MM.1S (cell line): ENCODE data around the gene HS6ST3.

Experiments
- DNase-seq: peaks from one replicate; pipeline ENCODE4 v3.0.0-alpha.2; 2015
- H2AFZ ChIP-seq: fragments of 300-600 bp; sonication (generic); 2 replicates; pipeline ENCODE4 v1.6.0; 2016; ENCODE audit warnings: antibody characterized with exemption, low read length
- H3F3A ChIP-seq: fragments of 300-600 bp; sonication (generic); 2 replicates; pipeline ENCODE4 v1.6.1; 2016; ENCODE audit warnings: mild to moderate bottlenecking, antibody characterized with exemption, low read length, moderate library complexity, mixed read lengths; ENCODE audit not compliant: insufficient read depth
- H3K27ac ChIP-seq: fragments of 300-600 bp; sonication (generic); 2 replicates; pipeline ENCODE4 v1.5.1; 2016; ENCODE audit warnings: mild to moderate bottlenecking, low read length
- H3K27me3 ChIP-seq: fragments of 300-600 bp; sonication (generic); replicated peaks from 2 replicates; pipeline ENCODE4 v1.6.0; 2016; ENCODE audit warnings: low read length; ENCODE audit not compliant: insufficient read depth
- H3K36me3 ChIP-seq: fragments of 300-600 bp; sonication (generic); replicated peaks from 2 replicates; pipeline ENCODE4 v1.6.1; 2016; ENCODE audit warnings: mild to moderate bottlenecking, low read length, mixed read lengths; ENCODE audit not compliant: insufficient read depth
- H3K4me1 ChIP-seq: fragments of 300-600 bp; sonication (generic); 2 replicates; pipeline ENCODE4 v1.6.1; 2016; ENCODE audit warnings: low read length, mixed read lengths
- H3K4me2 ChIP-seq: fragments of 300-600 bp; sonication (generic); 2 replicates; pipeline ENCODE4 v1.6.0; 2016; ENCODE audit warnings: low read depth, low read length
- H3K4me3 ChIP-seq: fragments of 300-600 bp; sonication (generic); 2 replicates; pipeline ENCODE4 v1.5.1; 2016; ENCODE audit warnings: low read length, mixed read lengths
- H3K79me2 ChIP-seq: fragments of 300-600 bp; sonication (generic); 2 replicates; pipeline ENCODE4 v1.6.1; 2016; ENCODE audit warnings: mixed run types, low read length, mixed read lengths
- H3K9ac ChIP-seq: fragments of 300-600 bp; sonication (generic); 2 replicates; pipeline ENCODE4 v1.6.1; 2016; ENCODE audit warnings: low read length, mixed read lengths
- H3K9me2 ChIP-seq: fragments of 300-600 bp; sonication (generic); replicated peaks from 2 replicates; pipeline ENCODE4 v1.6.1; 2016; ENCODE audit warnings: mild to moderate bottlenecking, low read length, mixed read lengths; ENCODE audit not compliant: insufficient read depth
- H3K9me3 ChIP-seq: fragments of 300-600 bp; sonication (generic); replicated peaks from 2 replicates; pipeline ENCODE4 v1.6.1; 2016; ENCODE audit warnings: mild to moderate bottlenecking, low read length, mixed read lengths; ENCODE audit not compliant: insufficient read depth
- H4K20me1 ChIP-seq: fragments of 300-600 bp; sonication (generic); 2 replicates; pipeline ENCODE4 v1.6.1; 2016; ENCODE audit warnings: mild to moderate bottlenecking, low read length, moderate library complexity, mixed read lengths; ENCODE audit not compliant: insufficient read depth
- CTCF ChIP-seq: fragments of 300-600 bp; sonication (generic); IDR thresholded peaks from 2 replicates; pipeline ENCODE4 v1.5.1; 2016; ENCODE audit warnings: antibody characterized with exemption, low read length, mixed read lengths
- EZH2 ChIP-seq: fragments of 300-600 bp; sonication (generic); optimal IDR thresholded peaks from 2 replicates; pipeline ENCODE3; 2017; ENCODE audit warnings: low read depth, mild to moderate bottlenecking, antibody characterized with exemption, low read length, mixed read lengths
- EZH2phosphoT487 ChIP-seq: fragments of 300-600 bp; sonication (generic); IDR thresholded peaks from 2 replicates; pipeline ENCODE4 v1.6.1; 2018; ENCODE audit warnings: antibody characterized with exemption, low read length

Gene HS6ST3

DNA sequence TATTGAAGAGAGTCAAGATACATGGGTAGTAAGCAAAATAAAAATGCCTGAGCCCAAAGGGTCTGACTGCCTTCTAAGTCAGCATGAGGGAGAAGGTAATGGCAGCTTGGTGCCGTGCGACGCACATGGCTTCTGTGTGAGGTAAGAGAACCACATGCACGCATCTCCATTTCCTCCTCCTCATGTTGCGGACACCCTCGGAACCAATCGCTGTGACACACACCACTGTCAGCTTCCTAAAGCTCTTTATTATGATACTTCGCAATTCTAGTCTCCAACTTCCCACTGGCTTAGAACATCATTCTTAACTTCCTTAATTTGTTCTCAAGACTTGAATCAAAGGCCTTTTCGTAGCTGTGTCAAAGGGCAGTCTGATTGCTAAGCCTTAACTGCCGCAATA lies 734.2 kb downstream of the HS6ST3 start:
- H3K9me2 ChIP-seq: no peaks in the 10 kb centered on the region
- H3K4me3 ChIP-seq: no peak overlapping the region
- H4K20me1 ChIP-seq: no peaks in the 10 kb centered on the region
- no peaks in the 10 kb centered on the region for H3K27me3 ChIP-seq
- no peaks in the 10 kb centered on the region for H3K36me3 ChIP-seq
- H3K79me2 ChIP-seq: no peaks in the 10 kb centered on the region
- H3F3A ChIP-seq: no peaks in the 10 kb centered on the region
- TF ChIP-seq CTCF (no peak), EZH2phosphoT487 (no peak), EZH2 (no peak)
- H3K27ac ChIP-seq: no peak overlapping the region
- H3K4me1 ChIP-seq: no peaks in the 10 kb centered on the region
- H2AFZ ChIP-seq: no peak overlapping the region
- no peak overlapping the region for H3K9ac ChIP-seq
- no peak overlapping the region for H3K4me2 ChIP-seq
- H3K9me3 ChIP-seq: no peaks in the 10 kb centered on the region
- DNase-seq: no peak

DNA sequence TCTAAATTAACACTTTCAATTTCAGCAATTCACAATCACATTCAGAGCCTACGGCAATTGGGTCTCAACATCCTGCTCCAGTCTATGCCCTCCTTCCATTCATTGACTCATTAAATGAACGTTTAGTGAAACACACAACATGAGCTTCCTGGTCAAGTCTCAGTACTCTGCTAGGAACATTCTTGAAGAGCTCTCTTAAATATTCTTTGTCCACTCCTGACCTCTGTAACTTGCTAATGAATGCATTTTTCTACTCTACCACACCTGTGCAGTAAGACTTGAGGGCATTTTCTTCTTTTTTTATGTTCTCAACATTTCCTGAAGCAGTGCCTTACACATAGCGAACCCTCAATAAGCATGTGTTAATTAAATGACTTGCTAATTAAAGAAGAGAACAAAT lies 735.7 kb downstream of the HS6ST3 start:
- Histone ChIP-seq H3K4me1 (no peaks in the 10 kb centered on the region), H4K20me1 (no peaks in the 10 kb centered on the region), H3K27ac (no peak overlapping the region), H3K9me3 (no peaks in the 10 kb centered on the region), H3K9ac (no peak overlapping the region), H3K4me3 (no peak overlapping the region), H3F3A (no peaks in the 10 kb centered on the region), H3K4me2 (no peak overlapping the region), H2AFZ (no peak overlapping the region), H3K79me2 (no peaks in the 10 kb centered on the region), H3K27me3 (no peaks in the 10 kb centered on the region), H3K9me2 (no peaks in the 10 kb centered on the region), H3K36me3 (no peaks in the 10 kb centered on the region)
- no peak for DNase-seq
- no peak for TF ChIP-seq EZH2
- no peak for TF ChIP-seq CTCF
- TF ChIP-seq EZH2phosphoT487: no peak

GRCh38 chr13:96834626-96835025 lies 744.7 kb downstream of the HS6ST3 start:
- no peaks in the 10 kb centered on the region for H4K20me1 ChIP-seq
- no peak overlapping the region for H3K27ac ChIP-seq
- no peaks in the 10 kb centered on the region for H3K27me3 ChIP-seq
- no peak for DNase-seq
- H3K4me1 ChIP-seq: no peaks in the 10 kb centered on the region
- H3K9me3 ChIP-seq: no peaks in the 10 kb centered on the region
- TF ChIP-seq CTCF (no peak), EZH2 (no peak), EZH2phosphoT487 (no peak)
- H3K79me2 ChIP-seq: no peaks in the 10 kb centered on the region
- H3K9ac ChIP-seq: no peak overlapping the region
- no peak overlapping the region for H3K4me3 ChIP-seq
- H3K9me2 ChIP-seq: no peaks in the 10 kb centered on the region
- no peaks in the 10 kb centered on the region for H3K36me3 ChIP-seq
- no peak overlapping the region for H2AFZ ChIP-seq
- no peaks in the 10 kb centered on the region for H3F3A ChIP-seq
- no peak overlapping the region for H3K4me2 ChIP-seq
